OCI-LY1 (cell line): ENCODE results near the gene COX14.

Source experiments
- H2AFZ ChIP-seq: fragments of 200-600 bp; sonication (generic), shearing (Covaris generic); 2 replicates; pipeline ENCODE4 v1.6.0; 2014; ENCODE audit warnings: antibody characterized with exemption, mild to moderate bottlenecking, low read length
- H3F3A ChIP-seq: fragments of 200-600 bp; sonication (generic), shearing (Covaris generic); 2 replicates; pipeline ENCODE4 v1.6.0; 2014; ENCODE audit warnings: mild to moderate bottlenecking, antibody characterized with exemption, low read length, moderate library complexity; ENCODE audit not compliant: insufficient read depth
- H3K27ac ChIP-seq: fragments of 200-600 bp; sonication (generic); 2 replicates; pipeline ENCODE4 v1.5.1; 2014; ENCODE audit warnings: low read length, mixed run types, mild to moderate bottlenecking, low read depth; ENCODE audit not compliant: poor library complexity, severe bottlenecking
- H3K27me3 ChIP-seq: fragments of 200-600 bp; sonication (generic); 2 replicates; pipeline ENCODE4 v1.6.0; 2014; ENCODE audit warnings: antibody characterized with exemption, mild to moderate bottlenecking, low read length, moderate library complexity; ENCODE audit not compliant: insufficient read depth
- H3K36me3 ChIP-seq: fragments of 200-600 bp; sonication (generic); 2 replicates; pipeline ENCODE4 v1.6.1; 2014; ENCODE audit warnings: mild to moderate bottlenecking, antibody characterized with exemption, low read length, moderate library complexity, mixed read lengths; ENCODE audit not compliant: insufficient read depth
- H3K4me1 ChIP-seq: fragments of 200-600 bp; sonication (generic); 2 replicates; pipeline ENCODE4 v1.5.1; 2014; ENCODE audit warnings: mild to moderate bottlenecking, low read length, moderate library complexity; ENCODE audit not compliant: insufficient read depth, severe bottlenecking
- H3K4me2 ChIP-seq: fragments of 200-600 bp; sonication (generic), shearing (Covaris generic); 2 replicates; pipeline ENCODE4 v1.6.1; 2014; ENCODE audit warnings: low read length
- H3K4me3 ChIP-seq: fragments of 200-600 bp; sonication (generic); 2 replicates; pipeline ENCODE4 v1.5.1; 2014; ENCODE audit warnings: low read length, low read depth, mild to moderate bottlenecking, mixed read lengths; ENCODE audit not compliant: poor library complexity, severe bottlenecking
- H3K79me2 ChIP-seq: fragments of 200-600 bp; shearing (Covaris generic); 2 replicates; pipeline ENCODE4 v1.6.1; 2016; ENCODE audit warnings: mixed run types, low read length, mixed read lengths; ENCODE audit not compliant: insufficient read depth
- H3K9ac ChIP-seq: fragments of 200-600 bp; sonication (generic), shearing (Covaris generic); 2 replicates; pipeline ENCODE4 v1.6.1; 2014; ENCODE audit warnings: mild to moderate bottlenecking, low read length, mixed read lengths
- H3K9me2 ChIP-seq: fragments of 200-600 bp; sonication (generic), shearing (Covaris generic); 2 replicates; pipeline ENCODE4 v1.6.1; 2014; ENCODE audit warnings: low read depth, mild to moderate bottlenecking, low read length, mixed read lengths
- H3K9me3 ChIP-seq: fragments of 200-600 bp; shearing (Covaris generic); 2 replicates; pipeline ENCODE4 v1.6.1; 2014; ENCODE audit warnings: low read length, mixed read lengths
- H4K20me1 ChIP-seq: fragments of 200-600 bp; sonication (generic), shearing (Covaris generic); 2 replicates; pipeline ENCODE4 v1.6.0; 2016; ENCODE audit warnings: mild to moderate bottlenecking, low read length; ENCODE audit not compliant: insufficient read depth
- EZH2 ChIP-seq: fragments of 200-600 bp; sonication (generic), shearing (Covaris generic); IDR thresholded peaks from 2 replicates; pipeline ENCODE4 v1.8.0; 2017; ENCODE audit warnings: borderline replicate concordance, mixed run types, mild to moderate bottlenecking, antibody characterized with exemption, low read length, moderate library complexity, mixed read lengths
- TF ChIP-seq, protein P1 (sequence below): fragments of 200-600 bp; sonication (generic), shearing (Covaris generic); IDR thresholded peaks from 2 replicates; pipeline ENCODE4 v1.5.1; 2017; ENCODE audit warnings: mild to moderate bottlenecking, antibody characterized with exemption, low read length, moderate library complexity, mixed read lengths

The COX14 gene

DNA sequence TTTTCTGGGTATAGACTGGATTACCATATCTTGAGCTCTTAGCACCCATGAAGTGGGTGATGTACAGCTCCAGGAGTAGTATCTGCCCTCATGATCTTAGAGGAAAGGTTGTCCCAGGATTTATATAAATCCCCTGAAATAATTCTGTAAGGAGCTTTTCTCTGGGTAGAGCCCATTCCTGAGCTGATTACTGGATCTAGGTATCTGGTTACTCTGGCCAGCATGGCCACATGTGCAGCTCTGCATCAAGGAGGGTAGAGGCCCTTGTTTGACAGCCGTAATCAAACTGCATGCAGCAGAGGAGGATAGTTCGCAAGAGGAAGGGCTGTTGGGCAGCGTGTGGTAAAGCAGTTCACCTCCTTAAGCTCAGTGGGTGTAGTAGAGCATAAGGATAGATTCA, 8.5 kb downstream of the COX14 start:
- H4K20me1 ChIP-seq, result no peaks in the 10 kb centered on the region

DNA sequence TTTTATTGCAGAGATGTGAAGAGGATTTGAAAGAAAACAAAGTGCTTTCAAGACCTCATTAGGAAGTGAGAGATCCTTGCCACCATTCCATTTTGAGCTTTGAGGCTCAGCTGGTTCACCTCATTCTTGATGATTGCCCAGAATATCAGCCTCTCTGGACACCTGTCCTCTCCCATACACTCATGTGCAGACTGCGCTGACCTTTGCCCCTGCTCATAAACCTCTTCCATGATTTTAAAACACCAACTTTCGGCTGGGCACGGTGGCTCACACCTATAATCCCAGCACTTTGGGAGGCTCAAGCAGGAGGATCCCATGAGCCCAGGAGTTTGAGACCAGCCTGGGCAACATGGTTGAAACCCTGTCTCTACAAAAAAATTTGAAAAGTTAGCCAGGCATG, 8.9 kb downstream of the COX14 start:
- Histone ChIP-seq H3K9ac (no peak overlapping the region), H3K9me2 (no peaks in the 10 kb centered on the region), H3K4me1 (no peaks in the 10 kb centered on the region), H4K20me1 (no peaks in the 10 kb centered on the region), H3K36me3 (peaks cover 62% of the 10 kb centered on the region), H3K4me2 (no peak overlapping the region), H3F3A (no peaks in the 10 kb centered on the region), H2AFZ (no peak overlapping the region), H3K27ac (no peak overlapping the region), H3K27me3 (no peaks in the 10 kb centered on the region), H3K79me2 (0 out of 2 replicates have a peak, but pooled peaks cover 5% of the 10 kb centered on the region), H3K9me3 (no peaks in the 10 kb centered on the region), H3K4me3 (no peak overlapping the region)
- TF ChIP-seq, protein P1, sequence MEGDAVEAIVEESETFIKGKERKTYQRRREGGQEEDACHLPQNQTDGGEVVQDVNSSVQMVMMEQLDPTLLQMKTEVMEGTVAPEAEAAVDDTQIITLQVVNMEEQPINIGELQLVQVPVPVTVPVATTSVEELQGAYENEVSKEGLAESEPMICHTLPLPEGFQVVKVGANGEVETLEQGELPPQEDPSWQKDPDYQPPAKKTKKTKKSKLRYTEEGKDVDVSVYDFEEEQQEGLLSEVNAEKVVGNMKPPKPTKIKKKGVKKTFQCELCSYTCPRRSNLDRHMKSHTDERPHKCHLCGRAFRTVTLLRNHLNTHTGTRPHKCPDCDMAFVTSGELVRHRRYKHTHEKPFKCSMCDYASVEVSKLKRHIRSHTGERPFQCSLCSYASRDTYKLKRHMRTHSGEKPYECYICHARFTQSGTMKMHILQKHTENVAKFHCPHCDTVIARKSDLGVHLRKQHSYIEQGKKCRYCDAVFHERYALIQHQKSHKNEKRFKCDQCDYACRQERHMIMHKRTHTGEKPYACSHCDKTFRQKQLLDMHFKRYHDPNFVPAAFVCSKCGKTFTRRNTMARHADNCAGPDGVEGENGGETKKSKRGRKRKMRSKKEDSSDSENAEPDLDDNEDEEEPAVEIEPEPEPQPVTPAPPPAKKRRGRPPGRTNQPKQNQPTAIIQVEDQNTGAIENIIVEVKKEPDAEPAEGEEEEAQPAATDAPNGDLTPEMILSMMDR, result no peak
- no peak for TF ChIP-seq EZH2

More for the DNA sequence above, 8.5 kb downstream of the COX14 start:
- Histone ChIP-seq H3K27me3 (no peaks in the 10 kb centered on the region), H2AFZ (no peak overlapping the region), H3K9me3 (no peaks in the 10 kb centered on the region), H3K9ac (no peak overlapping the region), H3K27ac (no peak overlapping the region), H3K9me2 (no peaks in the 10 kb centered on the region), H3K4me2 (no peak overlapping the region), H3K4me1 (no peaks in the 10 kb centered on the region), H3K79me2 (0 out of 2 replicates have a peak, but pooled peaks cover 5% of the 10 kb centered on the region), H3F3A (no peaks in the 10 kb centered on the region), H3K4me3 (no peak overlapping the region), H3K36me3 (peaks cover 58% of the 10 kb centered on the region)
- TF ChIP-seq, protein P1, result no peak
- no peak for TF ChIP-seq EZH2

DNA sequence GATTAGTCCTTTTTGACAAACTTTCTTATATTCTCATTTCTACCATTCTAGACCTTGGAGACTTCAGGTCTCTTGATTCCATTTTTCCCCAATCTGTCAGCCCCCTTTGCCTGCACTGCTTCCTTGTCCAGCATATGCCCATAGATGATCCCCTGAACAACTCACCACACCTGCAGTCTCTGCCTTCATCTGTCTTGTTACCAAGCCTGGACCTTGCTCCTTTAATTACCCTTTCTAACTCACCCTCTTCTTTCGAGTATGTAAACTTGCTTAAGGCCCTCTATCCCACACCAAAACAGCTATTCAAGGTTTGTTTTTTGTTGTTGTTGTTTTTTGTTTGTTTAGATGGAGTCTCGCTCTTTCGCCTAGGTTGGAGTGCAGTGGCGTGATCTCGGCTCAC, 9.6 kb downstream of the COX14 start:
- Histone ChIP-seq H3K27me3 (no peaks in the 10 kb centered on the region), H3K4me1 (no peaks in the 10 kb centered on the region), H3F3A (no peaks in the 10 kb centered on the region), H3K79me2 (0 out of 2 replicates have a peak, but pooled peaks cover 2% of the 10 kb centered on the region), H3K9ac (no peak overlapping the region), H2AFZ (no peak overlapping the region), H3K27ac (no peak overlapping the region), H4K20me1 (no peaks in the 10 kb centered on the region), H3K4me2 (no peak overlapping the region), H3K9me3 (no peaks in the 10 kb centered on the region), H3K36me3 (peaks cover 57% of the 10 kb centered on the region), H3K4me3 (no peak overlapping the region), H3K9me2 (no peaks in the 10 kb centered on the region)
- TF ChIP-seq EZH2, result no peak
- TF ChIP-seq, protein P1, result no peak
